Activated CD8-positive, alpha-beta memory T cell treated with anti-CD3 and anti-CD28 coated beads, Interleukin-2, amount 50 U/mL, for 1 hour (primary cell): ENCODE measurements around the gene RAPGEF5.
"Not testable (repeated sequence)": the region's sequence is repeated elsewhere in the genome, so short reads cannot be mapped to it uniquely, and the experiment has no call there.

Source experiments
- DNase-seq: peaks from one replicate; pipeline ENCODE4 v3.0.0-alpha.2; 2020; ENCODE audit errors: extremely low read depth

RAPGEF5 gene

GRCh38 chr7:22087861-22088260, 269.1 kb downstream of the RAPGEF5 start:
- DNase-seq, result no peak

DNA sequence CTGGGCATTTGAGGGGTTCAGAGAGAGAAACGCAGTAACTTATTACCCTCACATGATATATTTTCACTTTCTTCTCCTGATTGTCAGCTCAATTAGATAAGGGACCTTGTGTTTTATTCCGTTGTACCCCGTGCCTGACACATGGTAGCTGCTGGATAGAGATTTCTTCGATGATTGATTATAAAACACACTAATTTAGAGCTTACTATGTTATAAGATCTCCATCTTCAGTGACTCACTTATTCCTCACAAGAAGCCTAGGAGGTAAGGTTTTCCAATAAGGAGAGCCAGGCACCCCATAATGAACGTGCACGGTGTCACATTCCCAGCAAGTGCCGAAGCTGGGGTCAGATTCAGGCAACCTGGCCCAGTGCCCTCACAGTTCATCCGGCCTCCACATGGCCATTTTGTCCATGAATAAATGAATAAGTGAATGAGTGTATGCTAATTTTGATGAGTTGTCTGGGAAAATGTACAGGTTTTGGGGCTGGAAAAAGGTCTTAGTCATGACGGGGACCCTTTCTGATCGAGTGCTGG, 273.2 kb downstream of the RAPGEF5 start:
- no peak for DNase-seq

GRCh38 chr7:22082886-22083703, 273.9 kb downstream of the RAPGEF5 start:
- peak; percentile 32 for DNase-seq

DNA sequence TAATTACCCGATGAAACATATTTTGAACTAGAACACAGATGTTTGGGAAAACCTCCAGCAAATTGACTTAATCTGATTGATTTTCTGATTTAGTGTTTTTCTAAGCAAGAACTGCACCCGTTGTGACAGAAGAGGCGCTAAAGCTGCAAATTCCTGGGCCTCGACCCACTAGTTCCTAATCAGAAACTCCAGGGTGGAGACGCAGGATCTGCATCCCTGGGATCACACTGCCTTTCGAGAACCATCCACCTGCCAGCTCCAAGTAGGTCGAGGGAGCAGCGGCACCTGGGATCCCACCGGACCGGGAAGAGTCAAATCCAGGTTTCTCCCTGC, 274.4 kb downstream of the RAPGEF5 start:
- DNase-seq, result no peak

DNA sequence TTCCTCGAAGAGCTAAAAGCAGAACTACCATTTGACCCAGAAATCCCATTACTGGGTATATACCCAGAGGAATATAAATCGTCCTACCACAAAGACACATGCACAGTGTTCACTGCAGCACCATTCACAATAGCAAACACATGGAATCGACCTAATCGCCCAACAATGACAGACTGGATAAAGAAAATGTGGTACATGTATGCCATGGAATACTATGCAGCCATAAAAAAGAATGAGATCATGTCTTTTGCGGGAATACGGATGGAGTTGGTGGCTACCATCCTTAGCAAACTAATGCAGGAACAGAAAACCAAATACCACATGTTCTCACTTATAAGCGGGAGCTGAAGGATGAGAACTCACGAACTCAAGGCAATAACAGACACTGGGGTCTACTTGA, 276.7 kb downstream of the RAPGEF5 start:
- not testable (repeated sequence) for DNase-seq

DNA sequence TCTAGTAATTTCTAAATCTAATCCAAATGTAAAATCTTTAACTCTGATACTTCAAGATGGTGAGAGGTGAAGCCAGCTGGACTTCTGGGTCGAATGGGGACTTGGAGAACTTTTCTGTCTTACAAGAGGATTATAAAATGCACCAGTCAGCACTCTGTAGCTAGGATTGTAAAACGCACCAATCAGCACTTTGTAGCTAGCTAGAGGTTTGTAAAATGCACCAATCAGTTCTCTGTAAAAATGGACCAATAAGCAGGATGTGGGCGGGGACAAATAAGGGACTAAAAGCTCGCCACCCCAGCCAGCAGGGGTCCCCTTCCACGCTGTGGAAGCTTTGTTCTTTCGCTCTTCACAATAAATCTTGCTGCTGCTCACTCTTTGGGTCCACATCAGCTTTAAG, 278.1 kb downstream of the RAPGEF5 start:
- not testable (repeated sequence) for DNase-seq

GRCh38 chr7:22075561-22075960, 281.4 kb downstream of the RAPGEF5 start:
- DNase-seq, result no peak

DNA sequence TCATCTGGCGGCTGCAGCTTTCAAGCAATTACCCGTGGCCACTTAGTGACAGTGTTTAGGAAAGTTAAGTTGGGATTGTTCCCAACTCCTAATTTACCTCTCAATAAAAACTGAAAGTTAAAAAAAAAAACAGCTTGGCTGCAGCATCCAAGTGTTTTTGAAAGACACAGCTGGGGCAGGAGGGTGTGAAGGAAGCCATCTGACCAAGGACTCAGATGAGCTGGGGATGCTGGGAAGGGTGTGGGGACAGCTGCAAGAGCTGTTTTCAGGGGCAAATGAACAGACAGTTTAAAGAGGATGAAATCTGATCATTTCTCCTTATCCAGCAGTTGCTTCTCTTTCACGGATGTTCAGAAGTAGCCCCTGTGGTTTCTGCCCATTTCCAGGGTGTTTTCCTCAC, 282.1 kb downstream of the RAPGEF5 start:
- no peak for DNase-seq
